HL-60 (cell line): ENCODE measurements around the gene ARMH3.

Source experiments
- CTCF ChIP-seq: IDR thresholded peaks from one replicate; pipeline ENCODE4 v1.5.1; 2011; ENCODE audit warnings: low read length, control low read depth, inconsistent platforms; ENCODE audit not compliant: insufficient read depth
- REST ChIP-seq: IDR thresholded peaks from 2 replicates; pipeline ENCODE4 v1.6.1; 2012; ENCODE audit warnings: low read depth; ENCODE audit not compliant: insufficient replicate concordance

- TF ChIP-seq REST (no peak), CTCF (no peak)
Measured at GRCh38 chr10:101972761-101973160, 83.2 kb downstream of the ARMH3 start.
